ENCODE data around the gene MED27.

- TF ChIP-seq CTCF (IDR thresholded peaks at IDR 0.05) = no peak
- TF ChIP-seq POLR2A (IDR thresholded peaks at IDR 0.05) = no peak
- TF ChIP-seq EP300 (IDR thresholded peaks at IDR 0.05) = no peak
Observed at GRCh38 chr9:131965103-131965502, 114.6 kb downstream of the MED27 start.
